ENCODE data around the gene NLE1. TPM values are rescaled to one million over a fixed set of nuclear protein-coding genes. Genes with fewer than 3 reads are reported as not detected.
"Not testable (repeated sequence)": the region's sequence is repeated elsewhere in the genome, so short reads cannot be mapped to it uniquely, and the experiment has no call there.

Gene NLE1
- total RNA-seq, 4 donors from 2014 or later: 5.1 to 11.7 (median 8.3) TPM

DNA sequence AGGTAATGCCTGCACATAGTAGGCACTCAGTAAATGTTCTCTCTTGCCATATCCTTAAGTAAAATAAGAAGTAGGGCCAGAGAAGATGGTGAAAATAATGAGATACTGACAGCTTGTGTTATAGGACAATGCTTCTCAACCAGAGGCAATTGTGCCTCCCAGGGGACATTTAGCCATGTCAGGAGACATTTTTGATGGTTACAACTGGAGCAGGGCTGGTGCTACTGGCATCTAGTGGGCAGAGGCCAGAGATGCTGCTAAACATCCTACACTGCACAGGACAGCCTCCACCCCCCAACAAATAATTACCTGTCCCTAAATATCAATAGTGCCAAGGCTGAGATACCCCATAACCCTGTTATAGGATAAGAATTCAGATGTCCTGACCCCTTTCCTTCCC, 24.1 kb downstream of the NLE1 start:
- H3K4me1 ChIP-seq: peaks cover 4 to 15% (median 9%) of the 10 kb centered on the region in 4 donors
- H3K27ac ChIP-seq: no peak overlapping the region
- no peaks in the 10 kb centered on the region for H3K36me3 ChIP-seq
- H3K27me3 ChIP-seq: no peaks in the 10 kb centered on the region
- H3K9me3 ChIP-seq: no peaks in the 10 kb centered on the region
- no peak overlapping the region for H3K4me3 ChIP-seq
- peak in 1 of 3 donors; percentile 8 for DNase-seq
- TF ChIP-seq POLR2A (IDR thresholded peaks at IDR 0.05): no peak
- TF ChIP-seq, protein P1, sequence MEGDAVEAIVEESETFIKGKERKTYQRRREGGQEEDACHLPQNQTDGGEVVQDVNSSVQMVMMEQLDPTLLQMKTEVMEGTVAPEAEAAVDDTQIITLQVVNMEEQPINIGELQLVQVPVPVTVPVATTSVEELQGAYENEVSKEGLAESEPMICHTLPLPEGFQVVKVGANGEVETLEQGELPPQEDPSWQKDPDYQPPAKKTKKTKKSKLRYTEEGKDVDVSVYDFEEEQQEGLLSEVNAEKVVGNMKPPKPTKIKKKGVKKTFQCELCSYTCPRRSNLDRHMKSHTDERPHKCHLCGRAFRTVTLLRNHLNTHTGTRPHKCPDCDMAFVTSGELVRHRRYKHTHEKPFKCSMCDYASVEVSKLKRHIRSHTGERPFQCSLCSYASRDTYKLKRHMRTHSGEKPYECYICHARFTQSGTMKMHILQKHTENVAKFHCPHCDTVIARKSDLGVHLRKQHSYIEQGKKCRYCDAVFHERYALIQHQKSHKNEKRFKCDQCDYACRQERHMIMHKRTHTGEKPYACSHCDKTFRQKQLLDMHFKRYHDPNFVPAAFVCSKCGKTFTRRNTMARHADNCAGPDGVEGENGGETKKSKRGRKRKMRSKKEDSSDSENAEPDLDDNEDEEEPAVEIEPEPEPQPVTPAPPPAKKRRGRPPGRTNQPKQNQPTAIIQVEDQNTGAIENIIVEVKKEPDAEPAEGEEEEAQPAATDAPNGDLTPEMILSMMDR (IDR thresholded peaks at IDR 0.05): peak in 3 of 6 experiments; percentile 21 to 25 (median 23)

DNA sequence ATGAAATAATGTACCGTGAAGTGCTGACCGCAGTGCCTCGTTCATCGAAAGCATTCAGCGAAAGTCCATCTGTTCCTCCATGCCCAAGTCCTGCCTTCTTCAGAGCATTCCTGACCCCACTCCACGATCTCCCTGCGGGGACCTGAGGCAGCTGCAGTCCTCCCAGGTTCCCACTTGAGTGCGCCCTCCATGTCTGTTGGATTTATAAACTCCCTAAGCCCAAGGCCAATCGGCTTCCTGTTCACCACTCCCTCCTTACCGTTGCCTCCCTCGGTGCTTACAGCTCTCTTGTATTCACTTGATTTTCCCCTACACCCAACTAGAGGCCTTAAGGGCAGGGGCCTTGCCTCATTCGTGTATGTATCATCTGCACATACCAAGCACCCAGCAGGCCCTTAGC, 25.3 kb downstream of the NLE1 start:
- no peaks in the 10 kb centered on the region for H3K9me3 ChIP-seq

DNA sequence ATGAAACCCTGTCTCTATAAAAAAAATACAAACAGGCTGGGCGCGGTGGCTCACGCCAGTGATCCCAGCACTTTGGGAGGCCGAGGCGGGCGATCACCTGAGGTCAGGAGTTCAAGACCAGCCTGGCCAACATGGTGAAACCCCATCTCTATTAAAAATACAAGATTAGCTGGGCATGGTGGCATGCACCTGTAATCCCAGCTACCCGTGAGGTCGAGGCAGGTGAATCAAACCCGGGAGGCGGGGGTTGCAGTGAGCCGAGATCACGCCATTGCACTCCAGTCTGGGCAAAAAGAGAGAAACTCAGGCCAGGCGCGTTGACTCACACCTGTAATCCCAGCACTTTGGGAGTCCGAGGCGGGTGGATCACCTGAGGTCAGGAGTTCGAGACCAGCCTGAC, 31.3 kb downstream of the NLE1 start:
- not testable (repeated sequence) for DNase-seq, H3K9me3 ChIP-seq, H3K4me3 ChIP-seq, H3K27ac ChIP-seq, H3K27me3 ChIP-seq, H3K4me1 ChIP-seq
- H3K36me3 ChIP-seq: peaks cover 0 to 12% (median 0%) of the 10 kb centered on the region in 3 donors

More for the DNA sequence above, 25.3 kb downstream of the NLE1 start:
- H3K36me3 ChIP-seq: no peaks in the 10 kb centered on the region
- peaks cover 4 to 15% (median 9%) of the 10 kb centered on the region in 4 donors for H3K4me1 ChIP-seq
- no peaks in the 10 kb centered on the region for H3K27me3 ChIP-seq
- H3K27ac ChIP-seq: no peak overlapping the region
- no peak for DNase-seq
- no peak overlapping the region for H3K4me3 ChIP-seq
- TF ChIP-seq, protein P1 (IDR thresholded peaks at IDR 0.05): no peak
- TF ChIP-seq POLR2A (IDR thresholded peaks at IDR 0.05): no peak

DNA sequence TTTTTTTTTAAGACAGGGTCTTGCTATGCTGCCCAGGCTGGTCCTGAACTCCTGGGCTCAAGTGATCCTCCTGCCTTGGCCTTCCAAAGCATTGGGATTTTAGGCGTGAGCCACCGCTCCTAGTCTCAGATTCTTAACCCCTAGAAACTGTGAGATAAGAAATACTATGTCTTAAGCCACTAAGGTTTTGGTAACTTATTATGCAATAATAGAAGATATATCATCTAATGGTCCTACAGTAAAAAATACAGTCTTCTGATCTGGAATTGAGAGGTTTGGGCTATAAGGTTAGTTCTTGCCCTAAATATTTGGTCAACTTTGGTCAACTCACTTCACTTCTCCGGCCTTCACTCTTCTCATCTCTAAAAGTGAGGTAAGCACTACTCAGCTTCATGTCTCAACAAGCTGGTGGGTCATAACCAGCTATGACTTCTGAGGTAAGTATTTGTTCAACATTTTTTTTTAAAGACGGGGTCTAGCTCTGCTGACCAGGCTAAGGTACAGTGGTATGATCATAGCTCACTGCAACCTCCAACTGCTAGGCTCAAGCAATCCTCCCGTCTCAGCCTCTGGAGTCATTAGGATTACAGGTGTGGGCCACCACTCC, 37.2 kb downstream of the NLE1 start:
- no peak overlapping the region for H3K27ac ChIP-seq
- peaks cover 0 to 48% (median 0%) of the 10 kb centered on the region in 3 donors for H3K36me3 ChIP-seq
- H3K4me1 ChIP-seq: no peaks in the 10 kb centered on the region
- no peaks in the 10 kb centered on the region for H3K9me3 ChIP-seq
- DNase-seq: no peak
- H3K27me3 ChIP-seq: no peaks in the 10 kb centered on the region
- no peak for TF ChIP-seq POLR2A (IDR thresholded peaks at IDR 0.05)
- TF ChIP-seq, protein P1 (IDR thresholded peaks at IDR 0.05): no peak
- no peak overlapping the region for H3K4me3 ChIP-seq

DNA sequence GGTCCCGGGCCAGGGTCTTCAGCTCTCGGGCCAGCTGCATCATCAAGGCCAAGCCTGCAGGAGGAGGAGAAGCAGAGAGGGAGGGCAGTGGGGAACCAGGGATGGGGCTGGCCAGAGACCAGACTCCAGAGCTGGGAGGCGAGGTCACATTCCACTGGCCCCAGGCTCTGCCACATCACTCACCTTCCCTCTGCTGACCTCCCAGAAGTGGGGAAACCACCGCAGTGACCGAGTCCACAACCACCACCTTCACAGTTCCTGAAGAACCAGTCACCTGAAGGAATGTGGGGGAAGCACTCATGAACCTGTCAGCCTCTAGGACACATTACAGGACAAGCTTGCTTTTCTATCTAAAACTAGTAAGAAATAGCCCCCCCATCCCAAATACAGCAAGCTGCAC, 38.8 kb downstream of the NLE1 start:
- Histone ChIP-seq H3K9me3 (no peaks in the 10 kb centered on the region), H3K36me3 (peaks cover 0 to 58% (median 0%) of the 10 kb centered on the region in 3 donors), H3K4me3 (no peak overlapping the region), H3K27ac (no peak overlapping the region), H3K4me1 (no peaks in the 10 kb centered on the region), H3K27me3 (no peaks in the 10 kb centered on the region)
- TF ChIP-seq POLR2A (IDR thresholded peaks at IDR 0.05): no peak
- TF ChIP-seq, protein P1 (IDR thresholded peaks at IDR 0.05): no peak
- DNase-seq: no peak

DNA sequence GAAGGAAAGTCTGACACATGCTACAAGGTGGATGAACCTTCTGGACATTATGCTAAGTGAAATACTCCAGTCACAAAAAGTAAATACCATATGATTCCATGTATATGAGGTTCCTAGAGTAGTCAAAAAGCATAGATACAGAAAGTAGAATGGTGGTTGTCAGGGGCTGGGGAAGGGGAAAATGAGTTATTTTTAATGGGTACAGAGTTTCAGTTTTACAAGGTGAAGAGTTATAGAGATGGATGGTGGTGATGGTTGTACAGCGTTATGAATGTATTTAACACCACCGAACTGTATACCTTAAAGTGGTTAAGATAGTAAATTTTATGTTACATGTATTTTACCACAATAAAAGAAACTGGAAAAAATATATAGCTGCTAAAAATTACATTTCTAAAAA, 40.4 kb downstream of the NLE1 start:
- H3K4me1 ChIP-seq: no peaks in the 10 kb centered on the region
- no peaks in the 10 kb centered on the region for H3K27me3 ChIP-seq
- DNase-seq: no peak
- H3K4me3 ChIP-seq: no peak overlapping the region
- peaks cover 0 to 54% (median 0%) of the 10 kb centered on the region in 3 donors for H3K36me3 ChIP-seq
- TF ChIP-seq, protein P1 (IDR thresholded peaks at IDR 0.05): no peak
- no peak for TF ChIP-seq POLR2A (IDR thresholded peaks at IDR 0.05)
- H3K9me3 ChIP-seq: no peaks in the 10 kb centered on the region
- no peak overlapping the region for H3K27ac ChIP-seq

Data from Peyer's patch (tissue), 4 donors.